ENCODE data around the gene ADGRV1.
"Not testable (repeated sequence)": the region's sequence is repeated elsewhere in the genome, so short reads cannot be mapped to it uniquely, and the experiment has no call there.

The ADGRV1 gene

DNA sequence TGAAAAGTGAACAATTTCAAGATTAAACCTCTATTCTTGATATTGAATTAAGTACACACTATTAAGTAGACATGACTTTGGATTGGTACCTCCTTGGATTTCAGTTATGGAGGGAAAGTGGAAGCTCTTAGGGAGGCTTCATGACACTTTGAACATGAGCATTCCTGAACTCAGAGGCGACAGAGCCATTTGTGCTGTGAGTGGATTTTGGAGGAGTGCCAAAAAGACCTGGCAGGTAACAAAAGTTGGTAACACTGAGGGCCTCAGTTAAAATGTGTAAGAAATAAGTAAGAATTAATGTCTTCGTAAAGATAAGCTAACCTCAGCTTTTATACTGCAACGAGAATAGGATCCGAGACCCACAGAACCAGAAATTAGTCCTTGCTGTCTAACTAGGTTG is 467.9 kb downstream of the ADGRV1 start:
- DNase-seq (ENCODE audit: low read depth in 2 of 2) = no peak

DNA sequence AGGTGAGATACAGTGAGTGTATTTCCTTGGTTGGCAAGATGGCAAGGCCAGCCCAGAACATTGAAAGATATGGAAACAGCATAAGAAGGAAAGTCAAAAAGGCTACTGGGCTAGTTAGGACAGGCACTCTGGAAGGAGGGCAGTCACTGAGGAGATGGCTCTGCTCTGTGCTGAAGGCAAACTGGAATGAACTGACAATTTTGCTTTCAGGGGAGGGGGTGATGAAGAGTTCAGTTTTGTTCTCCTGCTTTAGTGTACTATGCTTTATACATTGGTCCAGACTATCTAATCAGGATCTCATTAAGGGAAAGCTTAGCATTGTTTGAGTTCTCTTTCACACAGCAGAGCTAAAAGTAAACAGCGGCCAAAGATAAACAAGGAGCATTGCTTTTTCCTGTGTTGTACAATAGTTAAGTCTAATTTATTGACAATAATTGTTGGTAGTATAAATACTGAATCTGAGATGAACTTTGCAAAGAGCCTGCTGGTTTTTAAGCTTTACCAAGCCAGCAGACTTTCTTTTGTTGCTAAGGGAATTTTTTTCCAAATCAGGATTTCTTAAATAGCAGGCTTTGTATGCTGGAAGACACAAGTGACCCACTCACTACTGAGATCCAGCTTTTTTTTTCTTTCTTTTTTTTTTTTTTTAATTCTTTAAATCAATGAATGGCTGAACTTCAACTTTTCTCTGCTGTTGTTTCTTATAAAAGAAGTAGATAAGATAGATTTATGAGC is 469.0 kb downstream of the ADGRV1 start:
- DNase-seq (ENCODE audit: low read depth in 2 of 2) = no peak

DNA sequence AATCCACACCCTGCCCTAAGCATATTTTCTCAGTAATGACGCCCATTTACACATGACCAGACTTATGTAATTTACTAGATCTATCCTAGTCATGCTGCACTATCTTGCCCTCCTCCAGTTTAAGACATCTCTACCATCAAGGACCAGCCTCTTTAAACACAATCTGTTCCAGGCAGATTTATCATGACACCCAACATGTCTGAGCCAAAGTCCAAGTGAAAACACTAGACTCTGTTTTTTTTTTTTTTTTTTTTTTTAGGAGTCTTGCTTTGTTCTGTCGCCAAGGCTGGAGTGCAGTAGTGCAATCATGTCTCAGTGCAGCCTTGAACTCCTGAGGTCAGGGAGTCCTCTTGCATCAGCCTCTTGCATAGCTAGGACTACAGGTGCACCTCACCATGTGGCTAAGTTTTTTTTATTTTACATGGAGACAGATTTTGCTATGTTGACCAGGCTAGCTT is 469.9 kb downstream of the ADGRV1 start:
- DNase-seq (ENCODE audit: low read depth in 2 of 2) = no peak

DNA sequence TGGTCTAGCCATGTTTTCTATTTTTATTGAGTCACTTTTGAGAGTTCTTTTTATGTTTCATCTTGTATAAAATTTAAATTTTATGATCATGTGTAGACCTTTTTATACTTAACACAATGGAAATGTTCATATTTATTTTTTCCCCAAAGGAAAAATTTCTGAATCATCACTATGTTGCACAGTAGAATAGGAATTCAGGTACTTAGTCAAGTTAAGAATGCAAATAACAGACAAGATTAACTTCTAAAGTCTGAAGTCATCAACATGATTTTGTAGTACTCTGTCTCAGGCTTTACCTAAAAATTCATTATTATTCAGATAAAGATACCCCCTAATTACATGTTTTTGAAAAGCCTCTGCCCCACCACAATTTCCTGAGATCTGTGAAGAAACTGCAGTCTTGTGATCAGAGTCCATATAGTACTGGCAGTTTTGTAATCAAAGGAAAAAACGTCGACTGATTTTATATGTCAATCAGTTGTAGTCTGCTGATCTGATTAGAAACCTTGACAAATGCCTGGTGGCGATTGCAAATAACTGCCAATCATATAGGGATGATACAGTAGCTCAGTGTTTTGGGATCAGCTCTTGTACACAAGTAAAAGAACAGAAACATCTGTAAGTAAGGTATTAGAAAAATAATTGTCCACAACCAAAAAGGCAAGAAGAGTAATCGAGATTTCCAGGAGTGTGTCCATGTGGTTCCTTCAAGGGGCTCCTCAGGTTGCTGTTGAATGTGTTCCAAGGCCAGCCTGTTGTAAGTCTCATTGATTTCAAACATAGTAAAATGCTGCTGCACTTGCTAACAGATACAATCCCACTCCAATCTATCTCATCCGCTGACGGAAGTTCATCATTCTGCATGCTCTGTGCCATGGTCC is 472.2 kb downstream of the ADGRV1 start:
- no peak for DNase-seq (ENCODE audit: low read depth in 2 of 2)

DNA sequence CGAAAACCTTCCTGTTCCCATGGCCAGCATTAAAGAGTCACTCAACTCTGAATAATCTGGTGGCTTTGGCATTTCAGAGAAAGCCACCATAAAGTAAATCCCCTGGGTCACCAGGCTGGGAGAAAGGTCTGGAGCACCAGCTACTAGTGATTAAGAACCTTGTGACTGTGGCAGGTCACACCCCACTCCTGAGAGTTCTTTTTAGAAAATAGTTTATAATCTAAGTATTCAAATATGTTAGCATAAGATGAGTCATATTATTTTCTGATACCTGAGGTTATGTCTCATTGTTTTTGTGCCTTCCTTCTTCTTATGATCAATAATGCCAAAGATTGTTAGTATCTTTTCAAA is 472.8 kb downstream of the ADGRV1 start:
- DNase-seq (ENCODE audit: low read depth in 2 of 2) = no peak

DNA sequence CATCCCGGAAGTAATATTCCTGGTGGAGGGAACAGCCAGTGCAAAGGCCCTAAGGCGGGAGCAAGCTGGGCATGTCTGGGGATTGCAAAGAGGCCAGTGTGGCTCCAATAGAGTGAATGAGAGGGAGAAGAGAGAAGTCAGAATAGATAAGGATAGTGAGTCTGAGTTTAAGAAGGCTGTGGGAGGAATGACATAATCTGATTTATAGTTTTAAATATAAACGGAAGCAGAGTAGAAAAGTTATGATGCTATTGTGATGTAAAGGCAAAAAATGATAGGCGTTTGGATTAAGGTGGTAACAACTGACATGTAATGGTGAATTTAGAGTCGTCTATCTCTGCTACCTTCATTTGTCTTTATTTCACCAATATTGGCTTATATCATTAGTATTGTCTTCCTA is 473.5 kb downstream of the ADGRV1 start:
- no peak for DNase-seq (ENCODE audit: low read depth in 2 of 2)

DNA sequence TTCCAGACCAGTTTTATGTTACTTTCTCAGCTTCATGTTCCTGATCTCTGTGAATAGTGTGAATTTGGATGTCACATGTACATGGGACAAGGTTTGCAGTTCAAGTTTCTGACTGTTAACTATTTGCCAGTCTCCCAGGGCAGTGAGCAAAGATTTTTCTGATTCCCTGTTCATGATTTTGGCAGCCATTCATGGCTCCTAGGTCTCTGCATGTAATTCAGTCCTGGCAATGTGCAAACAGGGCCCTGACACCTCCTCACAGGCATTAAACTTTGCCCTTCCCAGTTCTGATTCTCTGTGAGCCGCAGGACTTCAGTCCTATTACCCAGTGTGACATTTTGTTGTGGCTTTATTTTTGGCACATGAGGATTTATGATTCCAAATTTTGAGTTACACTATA is 474.8 kb downstream of the ADGRV1 start:
- DNase-seq (ENCODE audit: low read depth in 2 of 2) = no peak

DNA sequence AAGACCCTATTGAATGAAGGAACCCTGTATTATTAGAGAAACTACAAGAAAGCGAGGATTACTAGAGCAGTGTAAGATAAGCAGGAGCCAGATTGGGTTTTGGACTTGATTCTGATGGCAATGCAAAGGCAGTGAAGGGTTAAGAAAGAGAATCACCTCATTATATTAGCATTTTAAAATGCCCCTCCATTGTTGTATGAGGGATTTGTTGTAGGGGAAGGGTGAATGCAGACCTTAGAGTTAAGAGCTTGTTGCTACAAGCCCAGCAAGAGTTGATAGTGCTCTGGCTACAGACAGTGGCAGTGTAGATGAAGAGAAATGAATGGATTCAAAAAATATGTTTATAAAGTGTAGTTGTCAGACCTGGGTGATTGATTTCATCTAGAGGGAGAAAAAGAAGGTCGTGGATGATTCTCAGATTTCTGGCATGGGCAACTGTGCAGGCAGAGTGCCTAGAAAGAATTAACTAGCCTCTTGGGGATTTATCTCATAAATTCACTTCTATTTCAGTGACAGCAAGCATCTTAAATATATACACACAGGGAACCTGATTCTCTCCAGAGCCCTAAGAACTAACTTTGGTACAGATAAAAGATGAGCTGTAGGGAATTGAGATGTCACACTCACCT is 479.7 kb downstream of the ADGRV1 start:
- DNase-seq (ENCODE audit: low read depth in 2 of 2) = no peak

DNA sequence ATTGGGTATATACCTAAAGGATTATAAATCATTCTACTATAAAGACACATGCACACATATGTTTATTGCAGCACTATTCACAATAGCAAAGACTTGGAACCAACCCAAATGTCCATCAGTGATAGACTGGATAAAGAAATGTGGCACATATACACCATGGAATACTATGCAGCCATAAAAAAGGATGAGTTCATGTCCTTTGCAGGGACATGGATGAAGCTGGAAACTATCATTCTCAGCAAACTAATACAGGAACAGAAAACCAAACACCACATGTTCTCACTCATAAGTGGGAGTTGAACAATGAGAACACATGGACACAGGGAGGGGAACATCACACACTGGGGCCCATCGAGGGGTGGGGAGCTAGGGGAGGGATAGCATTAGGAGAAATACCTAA is 482.5 kb downstream of the ADGRV1 start:
- not testable (repeated sequence) for DNase-seq (ENCODE audit: low read depth in 2 of 2)

DNA sequence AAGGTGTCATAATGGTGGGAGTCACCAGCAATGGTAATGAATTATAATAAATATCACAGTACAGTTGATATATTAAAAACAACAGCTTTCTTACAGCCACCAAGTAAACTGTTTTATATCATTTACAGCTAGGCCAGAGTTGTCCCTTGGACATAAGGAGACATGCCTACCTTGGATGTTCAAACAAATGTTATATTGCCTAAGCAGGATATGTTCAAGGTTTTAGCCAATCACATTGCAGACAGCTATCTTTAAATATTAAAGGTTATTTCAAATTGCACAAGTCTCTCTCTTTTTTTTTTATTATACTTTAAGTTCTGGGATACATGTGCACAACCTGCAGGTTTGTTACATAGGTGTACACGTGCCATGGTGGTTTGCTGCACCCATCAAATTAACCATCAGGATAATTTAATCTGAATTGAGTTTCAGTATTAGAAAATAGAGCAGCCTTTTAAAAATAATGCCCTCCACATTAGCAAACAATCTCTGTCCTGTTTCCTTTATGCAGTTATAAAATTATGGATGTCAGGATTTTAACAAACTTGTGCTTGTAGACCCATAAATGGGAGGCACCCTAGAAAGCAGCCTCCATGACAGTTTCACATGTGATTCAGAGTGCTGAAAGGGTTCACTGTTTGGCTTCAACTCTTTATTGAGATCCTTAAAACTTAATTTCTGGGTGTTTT is 483.8 kb downstream of the ADGRV1 start:
- no peak for DNase-seq (ENCODE audit: low read depth in 2 of 2)

DNA sequence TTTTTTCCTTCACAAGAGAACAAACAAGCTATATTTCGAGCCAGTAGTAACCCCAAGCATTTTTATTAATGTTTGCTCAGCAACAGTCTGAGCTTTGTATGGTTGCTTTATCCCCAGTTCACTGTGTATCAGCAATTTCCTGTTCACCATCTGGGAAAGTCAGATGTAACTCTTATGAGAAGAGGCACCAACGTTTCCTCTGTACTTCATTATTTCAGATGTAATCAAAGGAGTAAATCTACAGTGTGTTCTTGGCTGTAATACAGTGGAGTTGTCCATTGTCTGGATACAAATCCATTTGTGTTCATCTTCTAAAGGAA is 484.3 kb downstream of the ADGRV1 start:
- DNase-seq (ENCODE audit: low read depth in 2 of 2) = no peak

DNA sequence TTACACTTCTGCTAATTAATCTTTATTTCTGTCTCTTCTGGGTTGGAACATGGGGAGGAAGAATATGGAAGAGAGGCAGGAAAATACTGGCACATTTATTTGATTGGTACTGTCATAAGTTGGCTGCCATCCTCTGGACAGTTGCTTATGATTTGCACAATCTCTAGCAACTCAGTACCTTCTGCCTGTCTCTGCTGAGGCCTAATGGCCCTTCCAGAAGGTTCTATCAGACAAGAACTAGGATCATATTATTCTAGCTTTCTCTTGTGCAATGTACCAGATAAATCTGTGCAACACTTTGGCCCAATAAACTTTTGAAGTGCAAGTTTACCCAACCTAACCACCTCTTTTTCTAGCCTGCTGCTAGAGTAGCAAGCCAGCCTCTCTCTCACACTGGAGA is 489.5 kb downstream of the ADGRV1 start:
- DNase-seq (ENCODE audit: low read depth in 2 of 2) = no peak

DNA sequence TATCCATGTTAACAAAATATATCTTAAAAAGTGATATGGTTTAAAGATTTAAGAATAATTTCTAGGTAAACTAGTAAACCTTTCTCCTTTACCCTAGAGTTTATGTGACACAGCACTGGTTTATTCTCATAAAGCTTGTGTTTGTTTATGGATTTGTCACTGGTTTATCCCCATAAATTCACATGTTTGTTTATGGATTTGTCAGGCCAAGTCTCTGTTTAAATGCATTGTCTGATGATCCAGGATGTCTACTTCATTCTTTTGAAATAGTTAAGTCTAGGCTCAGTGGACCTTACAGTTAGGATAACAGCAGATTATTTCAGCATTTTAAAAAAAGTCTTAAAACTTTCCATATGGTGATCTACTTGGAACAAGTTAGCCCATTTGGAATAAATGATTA is 490.5 kb downstream of the ADGRV1 start:
- DNase-seq (ENCODE audit: low read depth in 2 of 2) = no peak

DNA sequence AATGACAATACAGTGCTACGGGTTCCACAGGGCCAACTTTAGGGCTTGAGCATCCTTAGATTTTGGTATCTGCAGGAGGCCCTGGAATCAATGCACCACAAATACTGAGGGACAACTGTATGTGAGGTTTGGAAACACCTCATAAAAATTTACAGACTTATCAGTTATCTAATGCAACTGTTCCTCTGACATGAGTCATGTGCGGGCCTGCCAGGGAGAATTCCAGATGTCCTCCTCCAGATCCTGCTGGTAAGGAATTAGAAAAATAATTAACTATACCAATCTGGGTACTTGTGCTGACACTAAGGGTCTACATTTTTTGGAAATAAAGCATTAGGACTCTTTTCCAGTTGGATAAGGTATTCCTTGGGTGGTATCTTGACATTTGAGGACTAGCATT is 491.2 kb downstream of the ADGRV1 start:
- DNase-seq (ENCODE audit: low read depth in 2 of 2) = no peak

DNA sequence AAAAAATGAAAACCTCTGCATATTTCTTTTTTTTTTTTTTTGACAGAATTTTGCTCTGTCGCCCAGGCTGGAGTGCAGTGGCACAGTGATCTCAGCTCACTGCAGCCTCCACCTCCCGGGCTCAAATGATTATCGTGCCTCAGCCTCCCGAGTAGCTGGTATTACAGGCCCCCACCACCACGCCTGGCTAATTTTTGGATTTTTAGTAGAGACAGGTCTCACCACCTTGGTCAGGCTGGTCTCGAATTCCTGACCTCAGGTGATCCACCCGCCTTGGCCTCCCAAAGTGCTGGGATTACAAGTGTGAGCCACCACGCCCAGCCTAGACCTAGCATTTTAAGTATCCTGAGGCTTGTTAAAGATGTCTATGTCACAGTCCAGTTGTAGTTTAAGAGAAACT is 493.8 kb downstream of the ADGRV1 start:
- not testable (repeated sequence) for DNase-seq (ENCODE audit: low read depth in 2 of 2)

DNA sequence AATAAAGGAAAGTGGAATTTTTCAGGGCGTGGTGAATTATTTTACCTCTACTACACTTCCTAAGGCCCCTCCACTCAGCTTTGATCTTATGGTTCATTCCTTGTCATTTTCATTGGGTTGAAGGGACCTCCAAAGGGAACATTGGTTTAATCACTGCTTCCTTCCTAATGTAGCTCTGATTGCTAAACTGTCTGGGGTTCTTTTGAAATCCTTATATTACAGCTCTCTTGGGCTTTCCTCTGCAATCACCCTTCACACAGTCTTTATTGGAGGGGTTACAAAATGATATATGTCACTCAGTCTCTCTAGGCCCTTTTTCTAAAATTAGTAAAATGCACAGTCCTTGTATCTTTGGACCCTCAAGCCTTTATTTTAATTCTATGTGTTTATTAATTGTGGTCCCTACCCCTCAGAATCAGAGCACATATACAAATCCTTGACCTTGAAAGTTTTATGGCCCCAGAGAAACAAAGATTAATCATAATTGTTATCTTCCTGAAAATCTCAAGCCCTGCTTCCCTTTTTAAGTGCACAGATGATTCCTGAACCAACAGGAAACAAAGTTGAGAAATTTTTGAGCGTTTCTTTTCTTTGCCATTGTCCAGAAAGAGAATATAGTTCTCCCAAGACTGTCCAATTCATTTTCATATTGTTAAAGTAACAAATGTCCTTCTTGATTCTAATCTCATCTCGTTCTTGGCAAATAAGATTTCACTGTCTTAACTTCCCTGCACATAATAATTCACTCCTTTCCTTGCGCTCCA is 494.6 kb downstream of the ADGRV1 start:
- no peak for DNase-seq (ENCODE audit: low read depth in 2 of 2)

DNA sequence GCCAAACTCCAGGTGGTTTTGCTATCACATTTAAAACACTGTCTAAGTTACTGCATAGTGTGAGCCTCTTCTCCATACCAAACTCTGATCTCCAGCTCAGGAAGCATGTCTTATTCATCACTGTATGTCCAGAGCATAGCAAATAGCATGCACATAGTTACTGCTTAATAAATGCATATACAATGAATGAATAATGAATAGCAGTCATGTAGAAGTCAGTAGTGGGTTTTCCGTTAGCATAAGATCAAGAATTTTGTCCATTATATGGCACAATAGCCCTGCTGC is 495.1 kb downstream of the ADGRV1 start:
- DNase-seq (ENCODE audit: low read depth in 2 of 2) = no peak

DNA sequence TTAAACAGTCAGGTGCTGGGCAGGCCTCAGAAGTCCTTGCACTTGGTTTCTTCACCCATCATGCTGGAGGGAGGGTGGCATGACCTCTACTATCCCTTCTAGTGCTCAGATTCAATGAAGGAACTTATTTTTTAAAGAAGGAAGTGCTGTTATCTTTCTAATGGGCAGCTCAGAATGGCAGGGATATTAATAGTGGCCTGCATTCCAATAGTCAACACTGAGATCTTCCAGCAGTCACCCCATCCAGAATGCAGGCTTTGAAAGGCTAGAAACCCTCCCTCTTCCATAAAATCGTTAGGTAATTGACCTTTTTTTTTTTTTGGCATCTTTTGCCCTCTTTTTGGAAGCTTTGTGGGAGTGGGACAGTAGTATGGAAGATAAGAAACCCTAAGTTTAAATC is 499.6 kb downstream of the ADGRV1 start:
- no peak for DNase-seq (ENCODE audit: low read depth in 2 of 2)

DNA sequence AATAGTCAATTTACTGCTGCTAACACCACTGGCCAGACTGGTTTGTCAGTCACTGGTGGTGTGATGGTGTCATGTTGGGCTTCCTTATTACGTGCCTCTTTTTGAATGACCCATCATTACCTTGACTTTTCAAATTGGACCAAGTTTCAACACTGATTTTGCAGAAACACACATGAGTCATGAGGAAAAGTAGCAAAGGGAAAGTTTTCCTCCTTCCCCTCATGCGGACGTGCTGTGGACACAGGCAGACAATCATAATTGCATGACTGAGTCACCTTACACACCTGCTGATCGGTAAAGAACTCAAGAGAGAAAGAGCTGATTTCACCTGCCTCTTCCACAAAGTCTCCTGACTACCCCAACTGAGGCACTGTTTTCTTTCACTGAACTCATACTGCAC is 500.0 kb downstream of the ADGRV1 start:
- DNase-seq (ENCODE audit: low read depth in 2 of 2) = no peak

DNA sequence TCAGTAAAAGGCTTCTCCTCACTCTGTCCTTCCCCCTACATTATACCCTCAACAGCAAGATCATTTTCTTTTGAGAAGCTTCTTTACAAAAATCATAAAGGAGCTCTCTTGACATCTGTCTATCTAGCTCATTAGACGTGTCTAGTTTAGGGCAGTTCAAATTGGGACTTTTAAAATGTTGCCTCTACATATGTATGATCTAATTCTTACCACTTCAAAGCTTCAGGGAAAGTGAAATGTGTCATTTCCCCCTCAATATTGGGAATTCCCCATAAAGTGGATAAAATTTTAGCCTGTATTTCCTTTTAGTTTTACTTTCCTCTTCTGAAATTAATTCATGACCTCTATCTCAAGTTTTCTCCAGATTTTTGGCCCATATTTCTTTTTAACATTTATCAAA is 500.8 kb downstream of the ADGRV1 start:
- no peak for DNase-seq (ENCODE audit: low read depth in 2 of 2)

DNA sequence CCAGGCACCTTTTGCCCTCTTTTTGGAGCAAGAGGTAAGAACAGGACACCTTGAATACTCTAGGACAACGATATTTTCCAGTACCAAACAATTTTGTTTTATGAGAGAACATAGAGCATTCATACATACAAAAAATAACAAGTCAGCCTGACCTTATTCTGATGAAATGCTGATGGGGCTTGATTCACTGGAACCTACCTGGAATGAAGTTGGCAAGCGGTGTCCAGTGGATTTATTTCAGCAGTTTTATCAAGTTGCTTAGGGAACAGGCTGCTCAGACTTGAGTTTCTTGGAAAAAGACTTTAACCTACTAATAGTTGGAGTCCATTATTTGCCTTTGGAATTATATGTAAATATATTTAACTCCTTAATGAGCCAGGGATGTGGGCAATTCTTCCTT is 502.5 kb downstream of the ADGRV1 start:
- no peak for DNase-seq (ENCODE audit: low read depth in 2 of 2)

Measured in stimulated activated CD8-positive, alpha-beta memory T cell treated with anti-CD3 and anti-CD28 coated beads, Interleukin-7, amount 100 ng/mL, for 4 hours (primary cell).